Smooth muscle cell (in vitro differentiated cells): ENCODE measurements around the gene TFAP2D. TPM values are rescaled to one million over a fixed set of nuclear protein-coding genes. Genes with fewer than 3 reads are reported as not detected.

Experiments used
- DNase-seq: peaks from one replicate; lab custom pipeline; 2025; ENCODE audit not compliant: unreplicated experiment; lab: John Stamatoyannopoulos, UW
- H2AFZ ChIP-seq: fragments of 200-600 bp; sonication (generic); 2 replicates; pipeline ENCODE4 v1.6.0; 2016; ENCODE audit warnings: antibody characterized with exemption, low read depth, mild to moderate bottlenecking
- H3F3A ChIP-seq: fragments of 200-600 bp; sonication (generic); 2 replicates; pipeline ENCODE4 v1.6.0; 2017; ENCODE audit warnings: antibody characterized with exemption, low read depth
- H3K27ac ChIP-seq: fragments of 200-600 bp; sonication (generic); 2 replicates; pipeline ENCODE4 v1.5.1; 2016; ENCODE audit warnings: low read depth, mild to moderate bottlenecking
- H3K27me3 ChIP-seq: fragments of 200-600 bp; sonication (generic); 2 replicates; pipeline ENCODE4 v1.6.1; 2016; ENCODE audit warnings: low read depth, mild to moderate bottlenecking
- H3K36me3 ChIP-seq: fragments of 200-600 bp; sonication (generic); 2 replicates; pipeline ENCODE4 v1.5.1; 2016; ENCODE audit warnings: low read depth
- H3K4me1 ChIP-seq: fragments of 200-600 bp; sonication (generic); 2 replicates; pipeline ENCODE4 v1.5.1; 2016; ENCODE audit warnings: low read depth
- H3K4me2 ChIP-seq: fragments of 200-600 bp; sonication (generic); 2 replicates; pipeline ENCODE4 v1.6.0; 2016; ENCODE audit warnings: mild to moderate bottlenecking
- H3K4me3 ChIP-seq: fragments of 200-600 bp; sonication (generic); 2 replicates; pipeline ENCODE4 v1.5.1; 2016; ENCODE audit warnings: mild to moderate bottlenecking
- H3K79me2 ChIP-seq: fragments of 200-600 bp; sonication (generic); 2 replicates; pipeline ENCODE4 v1.6.0; 2016; ENCODE audit warnings: low read depth, mild to moderate bottlenecking
- H3K9ac ChIP-seq: fragments of 200-600 bp; sonication (generic); 2 replicates; pipeline ENCODE4 v1.6.0; 2016; ENCODE audit warnings: low read depth
- H3K9me3 ChIP-seq: fragments of 200-600 bp; sonication (generic); replicated peaks from 2 replicates; pipeline ENCODE4 v1.5.1; 2016; ENCODE audit warnings: low read depth
- H4K20me1 ChIP-seq: fragments of 200-600 bp; sonication (generic); 2 replicates; pipeline ENCODE4 v1.6.0; 2016; ENCODE audit warnings: low read depth
- WGBS: methylation state at CpG from one replicate; pipeline ENCODE4 v1.1.7; 2016; ENCODE audit warnings: low lambda C conversion rate; 5-methylcytosine and 5-hydroxymethylcytosine counted together
- polyA plus RNA-seq: library from polyadenylated mRNA; unstranded; fragments of >200 nt; fragmentation: Nextera tagmentation; extraction: Ambion mirVana; gene quantifications from 2 replicates; pipeline ENCODE4 v1.2.1, GENCODE V29; 2016
- total RNA-seq: library from RNA; depleted of rRNA; stranded (reverse); fragments of >200 nt; gene quantifications from 2 replicates; pipeline ENCODE4 v1.2.3, GENCODE V29; 2014
- TF ChIP-seq, protein P1 (sequence below): fragments of 200-600 bp; sonication (generic); IDR thresholded peaks from 2 replicates; pipeline ENCODE4 v1.5.1; 2017; ENCODE audit warnings: borderline replicate concordance, mild to moderate bottlenecking, antibody characterized with exemption; ENCODE audit not compliant: insufficient read depth, poor library complexity, severe bottlenecking

The TFAP2D gene
- total and polyA plus RNA-seq, 2 experiments from 2014 or later, result not detected

DNA sequence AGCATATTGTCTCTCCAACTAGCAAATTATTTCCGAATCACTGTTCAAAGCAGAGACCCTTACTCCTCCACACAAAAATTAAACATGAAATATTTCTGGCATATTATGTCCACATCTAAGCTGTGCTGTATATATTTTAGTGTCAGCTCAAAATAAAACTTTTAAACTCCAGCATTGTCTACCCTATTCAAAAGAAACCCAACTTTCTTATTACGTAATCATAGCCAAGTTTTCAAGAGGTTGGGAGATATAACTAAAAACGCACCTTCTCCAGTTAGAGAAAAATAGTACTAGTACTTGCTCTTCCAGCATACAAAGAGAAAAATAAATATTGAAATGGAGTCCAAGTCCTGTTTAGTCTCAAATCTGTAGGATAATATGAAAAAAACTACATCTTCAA is 24.1 kb upstream of the TFAP2D start:
- DNase-seq, result no peak
- no peak overlapping the region for H2AFZ ChIP-seq
- no peaks in the 10 kb centered on the region for H3K79me2 ChIP-seq
- H3K4me1 ChIP-seq, result no peaks in the 10 kb centered on the region
- H3K4me2 ChIP-seq, result no peak overlapping the region
- H3K4me3 ChIP-seq, result no peak overlapping the region
- H3K36me3 ChIP-seq, result no peaks in the 10 kb centered on the region
- no peak overlapping the region for H3K27ac ChIP-seq
- no peaks in the 10 kb centered on the region for H4K20me1 ChIP-seq
- no peaks in the 10 kb centered on the region for H3K9me3 ChIP-seq
- H3K9ac ChIP-seq, result no peak overlapping the region
- no peaks in the 10 kb centered on the region for H3F3A ChIP-seq
- peaks cover 5% of the 10 kb centered on the region for H3K27me3 ChIP-seq
- TF ChIP-seq, protein P1, sequence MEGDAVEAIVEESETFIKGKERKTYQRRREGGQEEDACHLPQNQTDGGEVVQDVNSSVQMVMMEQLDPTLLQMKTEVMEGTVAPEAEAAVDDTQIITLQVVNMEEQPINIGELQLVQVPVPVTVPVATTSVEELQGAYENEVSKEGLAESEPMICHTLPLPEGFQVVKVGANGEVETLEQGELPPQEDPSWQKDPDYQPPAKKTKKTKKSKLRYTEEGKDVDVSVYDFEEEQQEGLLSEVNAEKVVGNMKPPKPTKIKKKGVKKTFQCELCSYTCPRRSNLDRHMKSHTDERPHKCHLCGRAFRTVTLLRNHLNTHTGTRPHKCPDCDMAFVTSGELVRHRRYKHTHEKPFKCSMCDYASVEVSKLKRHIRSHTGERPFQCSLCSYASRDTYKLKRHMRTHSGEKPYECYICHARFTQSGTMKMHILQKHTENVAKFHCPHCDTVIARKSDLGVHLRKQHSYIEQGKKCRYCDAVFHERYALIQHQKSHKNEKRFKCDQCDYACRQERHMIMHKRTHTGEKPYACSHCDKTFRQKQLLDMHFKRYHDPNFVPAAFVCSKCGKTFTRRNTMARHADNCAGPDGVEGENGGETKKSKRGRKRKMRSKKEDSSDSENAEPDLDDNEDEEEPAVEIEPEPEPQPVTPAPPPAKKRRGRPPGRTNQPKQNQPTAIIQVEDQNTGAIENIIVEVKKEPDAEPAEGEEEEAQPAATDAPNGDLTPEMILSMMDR, result no peak
- WGBS, result 86% methylated on average over 3 of the region's 3 CpGs

DNA sequence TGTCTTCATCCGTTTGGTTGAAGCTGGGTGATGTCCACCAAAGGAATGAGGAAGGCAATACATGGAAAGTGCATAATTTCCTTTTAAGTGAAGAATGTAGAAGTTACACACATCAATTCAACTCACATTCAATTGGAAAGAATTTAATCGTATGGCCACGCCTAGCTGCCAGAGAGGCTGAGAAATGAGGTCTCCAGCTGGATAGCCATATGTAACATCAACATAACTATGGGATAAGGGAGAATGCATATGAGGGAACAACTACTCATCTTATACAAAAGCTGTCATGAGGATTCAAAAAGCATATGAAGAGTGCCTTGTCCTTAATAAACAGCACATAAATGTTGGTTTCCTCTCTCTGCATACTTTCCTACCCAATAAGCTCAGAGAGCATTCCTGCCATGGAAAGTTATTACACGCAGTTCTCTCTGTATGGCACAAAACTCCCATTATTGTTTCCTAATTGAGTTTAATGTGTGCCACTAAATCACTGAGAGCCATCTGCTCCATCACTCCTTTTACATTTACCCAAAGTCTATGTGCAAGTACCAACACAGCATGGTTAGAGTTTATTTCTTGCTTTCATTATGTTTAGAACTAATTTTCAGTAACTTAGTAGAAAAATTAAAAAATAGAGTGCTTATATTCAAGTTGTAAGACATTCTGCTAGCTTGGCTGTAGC is 21.4 kb upstream of the TFAP2D start:
- Histone ChIP-seq H3K9me3 (no peaks in the 10 kb centered on the region), H2AFZ (no peak overlapping the region), H3K36me3 (no peaks in the 10 kb centered on the region), H3K4me1 (no peaks in the 10 kb centered on the region), H3K27me3 (peaks cover 7% of the 10 kb centered on the region), H3K79me2 (no peaks in the 10 kb centered on the region), H3F3A (no peaks in the 10 kb centered on the region), H3K9ac (no peak overlapping the region), H3K27ac (no peak overlapping the region), H3K4me3 (no peak overlapping the region), H3K4me2 (no peak overlapping the region), H4K20me1 (no peaks in the 10 kb centered on the region)
- DNase-seq, result no peak
- TF ChIP-seq, protein P1, result no peak
- 86% methylated on average over 4 of the region's 4 CpGs for WGBS

DNA sequence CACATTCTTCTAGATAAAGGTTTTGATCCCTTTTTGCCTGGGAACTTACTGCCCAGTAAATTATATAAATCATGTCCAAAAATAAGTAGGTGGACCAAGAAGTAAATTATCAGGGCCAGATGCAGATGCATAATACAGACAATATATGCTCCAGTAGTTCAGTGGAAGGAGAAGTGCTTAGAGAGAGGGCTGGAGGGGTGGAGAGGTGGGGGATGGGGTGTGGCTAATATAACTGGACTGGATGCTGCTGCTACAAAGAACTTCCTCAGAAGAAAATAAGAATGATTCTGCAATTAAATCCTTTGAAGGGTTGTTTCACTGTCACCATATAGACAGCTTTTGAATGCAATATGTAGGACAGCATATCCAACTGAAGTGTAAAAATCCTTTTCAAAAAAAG is 14.8 kb upstream of the TFAP2D start:
- H3K4me3 ChIP-seq, result no peak overlapping the region
- no peak for DNase-seq
- H3K27ac ChIP-seq, result no peak overlapping the region
- no peak overlapping the region for H2AFZ ChIP-seq
- no peaks in the 10 kb centered on the region for H3K36me3 ChIP-seq
- no peak overlapping the region for H3K4me2 ChIP-seq
- peaks cover 16% of the 10 kb centered on the region for H3K27me3 ChIP-seq
- no peaks in the 10 kb centered on the region for H3F3A ChIP-seq
- TF ChIP-seq, protein P1, result no peak
- no peaks in the 10 kb centered on the region for H4K20me1 ChIP-seq
- H3K9ac ChIP-seq, result no peak overlapping the region
- H3K9me3 ChIP-seq, result no peaks in the 10 kb centered on the region
- H3K4me1 ChIP-seq, result no peaks in the 10 kb centered on the region
- no peaks in the 10 kb centered on the region for H3K79me2 ChIP-seq
